GM23338 (cell line): ENCODE results near the gene HNRNPL.

Source experiments
- CREB1 ChIP-seq: fragments of 250-450 bp; sonication (Bioruptor Pico); IDR thresholded peaks from 2 replicates; pipeline ENCODE4 v1.5.0; 2020; ENCODE audit warnings: low read depth, mild to moderate bottlenecking, moderate library complexity
- ETS1 ChIP-seq: IDR thresholded peaks from 2 replicates; pipeline ENCODE4 v1.6.1; 2016; ENCODE audit warnings: antibody characterized with exemption
- EZH2 ChIP-seq: fragments of 200-600 bp; sonication (generic); IDR thresholded peaks from one replicate; pipeline ENCODE4 v1.8.0; 2017; ENCODE audit warnings: antibody characterized with exemption, mild to moderate bottlenecking, low read depth; ENCODE audit not compliant: unreplicated experiment
- EZH2phosphoT487 ChIP-seq: fragments of 200-600 bp; sonication (generic); IDR thresholded peaks from one replicate; pipeline ENCODE4 v1.8.1; 2018; ENCODE audit warnings: antibody characterized with exemption; ENCODE audit not compliant: unreplicated experiment
- JUNB ChIP-seq: IDR thresholded peaks from one replicate; pipeline ENCODE4 v1.6.1; 2016; ENCODE audit warnings: antibody characterized with exemption; ENCODE audit not compliant: unreplicated experiment
- NANOG ChIP-seq: IDR thresholded peaks from 2 replicates; pipeline ENCODE4 v1.6.1; 2016; ENCODE audit warnings: antibody characterized with exemption, borderline replicate concordance
- POLR2AphosphoS5 ChIP-seq: IDR thresholded peaks from 2 replicates; pipeline ENCODE4 v1.6.1; 2016; ENCODE audit warnings: antibody characterized with exemption, low read depth
- REST ChIP-seq: IDR thresholded peaks from one replicate; pipeline ENCODE4 v1.6.1; 2018; ENCODE audit warnings: antibody characterized with exemption; ENCODE audit not compliant: unreplicated experiment
- STAT1 ChIP-seq: IDR thresholded peaks from one replicate; pipeline ENCODE4 v1.6.1; 2016; ENCODE audit warnings: antibody characterized with exemption; ENCODE audit not compliant: unreplicated experiment
- ZNF114 ChIP-seq: fragments of 250-450 bp; sonication (Bioruptor Pico); IDR thresholded peaks from 2 replicates; pipeline ENCODE4 v1.5.0; 2020; ENCODE audit warnings: mild to moderate bottlenecking, moderate library complexity
- ZNF331 ChIP-seq: fragments of 250-450 bp; sonication (Bioruptor Pico); IDR thresholded peaks from 2 replicates; pipeline ENCODE4 v1.5.0; 2020; ENCODE audit warnings: low read depth, mild to moderate bottlenecking, moderate library complexity
- ZNF462 ChIP-seq: fragments of 250-450 bp; sonication (Bioruptor Pico); IDR thresholded peaks from 2 replicates; pipeline ENCODE4 v1.5.0; 2020; ENCODE audit warnings: mild to moderate bottlenecking, moderate library complexity
- TF ChIP-seq, protein P1 (sequence below), 2 experiments: fragments of 200-600 bp in 1 of 2; sonication (generic) in 1 of 2; conservative IDR thresholded peaks; 2 replicates each; pipeline versions ENCODE4 v1.5.1 to v1.6.1; 2016 to 2017; ENCODE audit warnings: antibody characterized with exemption in 2 of 2, low read depth in 2 of 2, mild to moderate bottlenecking in 2 of 2, moderate library complexity in 1 of 2

DNA sequence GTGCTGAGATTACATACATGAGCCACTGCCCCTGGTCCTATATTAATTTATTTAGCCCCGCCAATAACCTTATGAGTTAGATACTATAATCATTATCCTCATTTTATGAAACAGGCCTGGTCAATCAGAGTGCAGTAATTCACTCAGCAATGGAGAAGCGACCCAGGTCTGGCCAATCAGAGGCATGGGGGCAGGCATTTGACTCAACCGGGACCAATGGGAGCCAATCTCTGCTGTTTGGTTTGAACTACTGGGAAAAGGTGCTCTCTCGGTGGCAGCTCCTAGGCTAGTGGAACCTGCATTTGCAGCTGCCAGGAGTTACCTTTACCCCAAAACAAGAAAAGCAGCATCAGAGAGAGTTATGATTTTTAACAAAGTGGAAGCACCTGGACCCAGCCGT is 43.1 kb upstream of the HNRNPL start:
- TF ChIP-seq, protein P1, sequence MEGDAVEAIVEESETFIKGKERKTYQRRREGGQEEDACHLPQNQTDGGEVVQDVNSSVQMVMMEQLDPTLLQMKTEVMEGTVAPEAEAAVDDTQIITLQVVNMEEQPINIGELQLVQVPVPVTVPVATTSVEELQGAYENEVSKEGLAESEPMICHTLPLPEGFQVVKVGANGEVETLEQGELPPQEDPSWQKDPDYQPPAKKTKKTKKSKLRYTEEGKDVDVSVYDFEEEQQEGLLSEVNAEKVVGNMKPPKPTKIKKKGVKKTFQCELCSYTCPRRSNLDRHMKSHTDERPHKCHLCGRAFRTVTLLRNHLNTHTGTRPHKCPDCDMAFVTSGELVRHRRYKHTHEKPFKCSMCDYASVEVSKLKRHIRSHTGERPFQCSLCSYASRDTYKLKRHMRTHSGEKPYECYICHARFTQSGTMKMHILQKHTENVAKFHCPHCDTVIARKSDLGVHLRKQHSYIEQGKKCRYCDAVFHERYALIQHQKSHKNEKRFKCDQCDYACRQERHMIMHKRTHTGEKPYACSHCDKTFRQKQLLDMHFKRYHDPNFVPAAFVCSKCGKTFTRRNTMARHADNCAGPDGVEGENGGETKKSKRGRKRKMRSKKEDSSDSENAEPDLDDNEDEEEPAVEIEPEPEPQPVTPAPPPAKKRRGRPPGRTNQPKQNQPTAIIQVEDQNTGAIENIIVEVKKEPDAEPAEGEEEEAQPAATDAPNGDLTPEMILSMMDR (conservative IDR thresholded peaks at IDR 0.05; ENCODE audit: low read depth in 2 of 2) = no peak
- TF ChIP-seq EZH2 (no peak), REST (no peak), STAT1 (no peak), POLR2AphosphoS5 (no peak), ZNF331 (CRISPR knock-in tag) (no peak), CREB1 (no peak), ZNF114 (no peak), EZH2phosphoT487 (no peak), ETS1 (no peak), NANOG (no peak), JUNB (no peak), ZNF462 (no peak)
